Epithelial cell of proximal tubule (primary cell): ENCODE results near the gene PWWP2B. TPM values are rescaled to one million over a fixed set of nuclear protein-coding genes. Genes with fewer than 3 reads are reported as not detected.
A peak's percentile ranks its signal among the peaks of the same experiment; 100 is the strongest.
"Not testable (repeated sequence)": the region's sequence is repeated elsewhere in the genome, so short reads cannot be mapped to it uniquely, and the experiment has no call there.

ENCODE experiments used
- DNase-seq: peaks from one replicate; pipeline ENCODE4 v3.0.0-alpha.2; 2011; ENCODE audit warnings: low read depth
- H3K4me3 ChIP-seq: 2 replicates; pipeline ENCODE4 v1.5.1; 2011; ENCODE audit warnings: low read depth, mild to moderate bottlenecking, low read length
- total RNA-seq: library from RNA; depleted of rRNA; stranded (reverse); fragments of >200 nt; gene quantifications from 2 replicates; pipeline ENCODE4 v1.2.3, GENCODE V29; 2015
- TF ChIP-seq, protein P1 (sequence below): conservative IDR thresholded peaks from 2 replicates; pipeline ENCODE4 v1.5.1; 2012; ENCODE audit warnings: low read depth, mild to moderate bottlenecking, low read length

The PWWP2B gene
- total RNA-seq, 1 donor from 2014 or later: 11.0 TPM

DNA sequence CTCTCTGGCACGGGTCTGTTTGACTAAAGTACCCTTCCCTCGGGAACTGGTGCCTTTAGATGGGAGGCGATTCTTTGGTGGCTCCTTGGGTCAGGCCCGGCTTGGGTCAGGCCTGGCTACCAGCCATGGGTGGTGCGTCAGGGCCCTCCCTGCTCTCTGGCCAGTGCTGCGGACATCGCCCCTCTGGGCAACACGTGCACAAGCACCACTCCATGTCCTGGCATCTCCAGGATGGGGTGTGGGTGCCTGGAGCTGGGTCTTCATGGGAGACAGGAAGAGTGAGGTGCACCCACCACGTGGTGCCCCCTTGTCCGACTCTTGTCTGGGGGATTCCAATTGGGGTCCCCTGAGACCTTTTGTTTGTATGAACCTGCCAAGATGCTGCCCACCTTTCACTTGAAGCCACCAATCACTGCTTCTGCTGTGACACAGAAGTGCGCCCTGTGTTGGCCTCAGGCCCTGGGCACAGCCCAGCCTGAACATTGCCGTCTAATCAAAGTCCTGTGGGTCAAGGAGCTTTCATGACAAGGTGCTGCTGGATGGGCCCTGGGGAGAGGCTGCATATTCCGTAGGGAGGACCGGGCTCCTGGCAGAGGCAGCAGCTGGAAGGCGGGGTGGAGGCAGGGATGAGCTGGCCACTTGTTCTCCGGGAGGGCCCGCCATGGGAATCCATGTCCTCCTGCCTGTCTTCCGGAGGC lies 11.1 kb upstream of the PWWP2B start:
- no peak for DNase-seq
- TF ChIP-seq, protein P1, sequence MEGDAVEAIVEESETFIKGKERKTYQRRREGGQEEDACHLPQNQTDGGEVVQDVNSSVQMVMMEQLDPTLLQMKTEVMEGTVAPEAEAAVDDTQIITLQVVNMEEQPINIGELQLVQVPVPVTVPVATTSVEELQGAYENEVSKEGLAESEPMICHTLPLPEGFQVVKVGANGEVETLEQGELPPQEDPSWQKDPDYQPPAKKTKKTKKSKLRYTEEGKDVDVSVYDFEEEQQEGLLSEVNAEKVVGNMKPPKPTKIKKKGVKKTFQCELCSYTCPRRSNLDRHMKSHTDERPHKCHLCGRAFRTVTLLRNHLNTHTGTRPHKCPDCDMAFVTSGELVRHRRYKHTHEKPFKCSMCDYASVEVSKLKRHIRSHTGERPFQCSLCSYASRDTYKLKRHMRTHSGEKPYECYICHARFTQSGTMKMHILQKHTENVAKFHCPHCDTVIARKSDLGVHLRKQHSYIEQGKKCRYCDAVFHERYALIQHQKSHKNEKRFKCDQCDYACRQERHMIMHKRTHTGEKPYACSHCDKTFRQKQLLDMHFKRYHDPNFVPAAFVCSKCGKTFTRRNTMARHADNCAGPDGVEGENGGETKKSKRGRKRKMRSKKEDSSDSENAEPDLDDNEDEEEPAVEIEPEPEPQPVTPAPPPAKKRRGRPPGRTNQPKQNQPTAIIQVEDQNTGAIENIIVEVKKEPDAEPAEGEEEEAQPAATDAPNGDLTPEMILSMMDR: no peak
- no peak overlapping the region for H3K4me3 ChIP-seq

DNA sequence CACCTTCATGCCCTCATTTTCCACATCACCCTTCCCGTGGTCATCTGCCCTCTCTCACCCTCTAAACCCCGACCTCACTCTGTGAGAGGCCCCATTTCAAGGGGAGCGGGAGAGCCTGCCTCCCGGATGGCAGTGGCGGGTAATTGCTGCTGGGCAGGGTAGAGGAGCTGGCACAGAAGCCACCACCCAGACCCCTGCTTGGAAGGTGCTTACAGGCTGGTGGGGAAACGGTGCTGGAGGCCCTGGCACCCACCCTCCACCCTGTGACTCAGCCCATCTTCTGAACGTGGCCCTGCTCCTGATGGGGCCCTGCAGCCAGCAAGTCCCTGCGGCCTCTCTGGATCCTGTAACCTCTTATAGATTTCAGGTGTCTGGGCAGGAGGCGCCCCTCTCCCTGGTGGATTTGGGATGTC lies 10.6 kb upstream of the PWWP2B start:
- no peak overlapping the region for H3K4me3 ChIP-seq
- no peak for DNase-seq
- TF ChIP-seq, protein P1: no peak

DNA sequence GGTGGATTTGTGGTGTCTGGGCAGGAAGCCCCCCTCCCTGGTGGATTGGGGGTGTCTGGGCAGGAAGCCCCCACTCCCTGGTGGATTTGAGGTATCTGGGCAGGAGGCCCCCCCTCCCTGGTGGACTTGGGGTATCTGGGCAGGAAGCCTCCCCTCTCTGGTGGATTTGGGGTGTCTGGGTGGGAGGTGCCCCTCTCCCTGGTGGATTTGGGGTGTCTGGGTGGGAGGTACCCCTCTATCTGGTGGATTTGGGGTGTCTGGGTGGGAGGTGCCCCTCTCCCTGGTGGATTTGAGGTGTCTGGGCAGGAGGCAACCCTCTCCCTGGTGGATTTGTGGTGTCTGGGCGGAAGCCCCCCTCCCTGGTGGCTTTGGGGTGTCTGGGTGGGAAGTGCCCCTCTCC lies 10.1 kb upstream of the PWWP2B start:
- not testable (repeated sequence) for H3K4me3 ChIP-seq, DNase-seq

DNA sequence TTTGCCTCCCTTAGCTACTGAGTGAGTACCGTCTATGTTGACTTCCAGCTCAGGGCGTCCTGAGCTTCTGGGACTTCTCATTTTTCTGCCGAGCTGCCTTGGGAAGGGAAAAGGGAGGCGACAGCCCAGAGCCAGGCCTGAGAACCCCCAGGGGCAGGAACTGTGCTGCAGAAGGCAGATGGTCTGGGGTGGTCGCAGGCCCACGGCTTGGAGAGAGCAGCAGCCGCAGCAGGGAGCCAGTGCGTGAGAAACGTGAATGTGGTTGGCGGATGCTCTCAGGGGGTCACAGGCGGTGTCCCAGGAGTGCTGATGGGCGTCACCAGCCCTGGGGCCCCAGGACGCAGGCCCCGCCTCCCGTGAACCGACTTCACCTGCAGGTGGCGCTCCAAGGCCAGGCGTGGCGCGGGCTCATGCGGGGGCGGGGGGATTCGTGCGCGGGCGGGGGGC lies 9.2 kb upstream of the PWWP2B start:
- TF ChIP-seq, protein P1: peak; percentile 54
- no peak for DNase-seq
- no peak overlapping the region for H3K4me3 ChIP-seq

DNA sequence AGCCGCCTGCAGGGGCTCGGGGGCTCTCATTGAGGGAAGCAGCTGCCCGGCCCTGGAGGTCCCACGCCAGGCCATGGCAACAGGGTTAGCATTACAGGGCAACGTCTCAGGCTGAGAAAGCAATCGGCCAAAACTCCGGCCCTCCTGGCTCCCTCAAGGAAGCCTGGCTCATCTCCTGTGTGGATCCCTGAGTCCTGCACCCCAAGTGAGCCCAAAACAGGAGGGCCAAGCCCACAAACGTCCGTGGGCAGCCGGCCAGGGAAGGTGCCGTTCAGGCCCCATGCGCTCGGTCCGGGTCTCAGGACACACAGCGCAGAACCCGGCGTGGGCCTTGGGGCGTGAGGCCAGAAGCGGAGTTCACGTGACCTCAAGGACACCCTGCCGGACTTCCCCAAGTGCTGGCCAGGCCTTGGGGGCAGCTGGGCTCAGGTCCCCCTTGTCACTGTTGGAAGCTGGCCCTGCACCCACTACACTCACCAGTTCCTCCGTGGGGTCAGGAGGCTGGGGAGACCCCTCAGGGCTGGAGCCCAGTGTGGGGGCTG lies 8.0 kb upstream of the PWWP2B start:
- no peak for DNase-seq
- no peak overlapping the region for H3K4me3 ChIP-seq
- TF ChIP-seq, protein P1: no peak

DNA sequence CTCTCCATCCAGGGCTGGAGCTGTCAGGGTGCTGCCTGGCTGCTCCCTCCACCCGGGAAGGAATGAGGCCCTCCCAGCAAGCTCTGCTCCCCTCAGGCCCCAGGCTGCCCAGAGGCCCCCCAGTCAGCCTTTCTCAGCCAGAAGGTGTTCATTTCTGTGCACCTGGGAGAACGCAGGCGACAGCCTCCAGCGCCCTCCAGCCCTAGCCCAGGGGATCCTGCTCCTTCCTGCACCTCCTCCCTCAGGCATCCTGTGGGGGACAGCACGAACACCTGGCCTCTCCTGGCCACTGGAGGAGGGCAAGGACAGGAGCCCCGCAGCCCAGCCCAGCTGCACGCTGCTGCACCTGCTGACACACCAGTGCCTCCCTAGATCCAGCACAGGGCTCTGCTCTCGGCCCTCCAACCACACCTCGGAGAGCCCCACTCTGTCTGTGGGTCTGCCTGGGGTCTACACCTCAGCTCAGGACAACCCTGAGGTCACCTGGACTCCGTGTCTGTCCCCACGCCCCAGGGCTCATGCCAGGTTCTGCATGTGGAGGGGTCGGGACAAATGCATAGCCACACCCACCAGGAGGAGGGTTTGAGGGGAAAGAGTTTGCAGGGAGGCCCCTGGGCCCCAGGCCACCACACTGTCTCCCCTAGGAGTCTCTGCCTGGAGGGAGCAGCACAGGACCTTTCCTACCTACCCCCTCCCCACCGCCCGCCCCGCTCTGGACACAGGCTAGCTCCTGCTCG lies 7.4 kb upstream of the PWWP2B start:
- no peak overlapping the region for H3K4me3 ChIP-seq
- DNase-seq: no peak
- TF ChIP-seq, protein P1: no peak

DNA sequence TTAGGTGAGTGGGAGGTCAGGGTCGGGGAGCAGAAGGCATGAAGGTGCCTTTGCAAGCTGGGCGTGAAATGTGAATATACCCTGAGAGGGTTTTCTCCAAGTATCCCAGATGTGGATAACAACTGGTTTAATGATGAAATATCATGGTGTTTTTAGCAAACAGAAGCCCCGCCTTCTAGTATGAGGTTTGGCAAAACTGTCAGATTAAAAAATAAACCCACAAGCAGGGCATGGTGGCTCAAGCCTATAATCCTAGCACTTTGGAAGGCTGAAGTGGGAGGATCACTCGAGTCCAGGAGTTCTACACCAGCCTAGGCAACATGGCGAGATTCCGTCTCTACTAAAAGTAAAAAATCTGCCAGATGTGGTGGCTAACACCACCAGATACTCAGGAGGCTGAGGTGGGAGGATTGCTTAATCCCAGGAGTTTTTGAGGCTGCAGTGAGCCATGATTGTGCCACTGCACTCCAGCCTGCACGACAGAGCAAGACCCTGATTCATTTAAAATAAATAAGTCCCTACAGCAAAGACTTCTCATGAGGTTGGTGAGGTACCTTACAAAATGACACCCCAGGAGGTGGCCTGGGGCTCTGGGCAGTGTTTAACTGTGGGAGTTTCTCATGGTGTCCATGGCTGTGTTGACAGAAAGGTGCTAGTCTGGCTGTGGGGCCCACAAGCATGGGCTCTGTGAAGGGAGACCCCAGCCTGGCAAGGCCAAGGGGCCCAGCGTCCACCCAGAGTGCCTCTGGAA lies 6.7 kb upstream of the PWWP2B start:
- H3K4me3 ChIP-seq: no peak overlapping the region
- DNase-seq: no peak
- TF ChIP-seq, protein P1: no peak
